Fibroblast of villous mesenchyme (primary cell): Measurements from ENCODE around the gene NGEF. TPM values are rescaled to one million over a fixed set of nuclear protein-coding genes. Genes with fewer than 3 reads are reported as not detected.
"Not testable (repeated sequence)": the region's sequence is repeated elsewhere in the genome, so short reads cannot be mapped to it uniquely, and the experiment has no call there.

ENCODE experiments used
- DNase-seq: peaks from one replicate; pipeline ENCODE4 v3.0.0-alpha.2; 2010; ENCODE audit warnings: low read depth
- H3K4me3 ChIP-seq: 2 replicates; pipeline ENCODE4 v1.5.1; 2011; ENCODE audit warnings: low read depth, mild to moderate bottlenecking, low read length
- CTCF ChIP-seq: IDR thresholded peaks from 2 replicates; pipeline ENCODE4 v1.5.1; 2012; ENCODE audit warnings: low read depth, mild to moderate bottlenecking, low read length; ENCODE audit not compliant: insufficient read depth
- total RNA-seq: library from RNA; depleted of rRNA; stranded (reverse); fragments of >200 nt; gene quantifications from 2 replicates; pipeline ENCODE4 v1.2.3, GENCODE V29; 2012

Gene NGEF
- total RNA-seq, 1 donor: 0.86 TPM

GRCh38 chr2:232911712-232912277 lies 101.3 kb downstream of the NGEF start:
- no peak for DNase-seq
- H3K4me3 ChIP-seq: no peak overlapping the region
- TF ChIP-seq CTCF: no peak

GRCh38 chr2:232910376-232910775 lies 102.7 kb downstream of the NGEF start:
- no peak overlapping the region for H3K4me3 ChIP-seq
- no peak for DNase-seq
- TF ChIP-seq CTCF: no peak

GRCh38 chr2:232908695-232909094 lies 104.4 kb downstream of the NGEF start:
- no peak overlapping the region for H3K4me3 ChIP-seq
- TF ChIP-seq CTCF: no peak
- peak; percentile 37 for DNase-seq

GRCh38 chr2:232907718-232908085 lies 105.4 kb downstream of the NGEF start:
- not testable (repeated sequence) for H3K4me3 ChIP-seq, DNase-seq

GRCh38 chr2:232906867-232907717 lies 106.0 kb downstream of the NGEF start:
- not testable (repeated sequence) for DNase-seq, H3K4me3 ChIP-seq

- no peak overlapping the region for H3K4me3 ChIP-seq
- DNase-seq: no peak
- no peak for TF ChIP-seq CTCF
Measured at GRCh38 chr2:232903989-232904388, 109.1 kb downstream of the NGEF start.

GRCh38 chr2:232901736-232902578 lies 111.1 kb downstream of the NGEF start:
- TF ChIP-seq CTCF: no peak
- peak; percentile 87 for DNase-seq
- H3K4me3 ChIP-seq: no peak overlapping the region
